ENCODE measurements around the gene KLHL30.
A peak's percentile ranks its signal among the peaks of the same experiment; 100 is the strongest.

Gene KLHL30

DNA sequence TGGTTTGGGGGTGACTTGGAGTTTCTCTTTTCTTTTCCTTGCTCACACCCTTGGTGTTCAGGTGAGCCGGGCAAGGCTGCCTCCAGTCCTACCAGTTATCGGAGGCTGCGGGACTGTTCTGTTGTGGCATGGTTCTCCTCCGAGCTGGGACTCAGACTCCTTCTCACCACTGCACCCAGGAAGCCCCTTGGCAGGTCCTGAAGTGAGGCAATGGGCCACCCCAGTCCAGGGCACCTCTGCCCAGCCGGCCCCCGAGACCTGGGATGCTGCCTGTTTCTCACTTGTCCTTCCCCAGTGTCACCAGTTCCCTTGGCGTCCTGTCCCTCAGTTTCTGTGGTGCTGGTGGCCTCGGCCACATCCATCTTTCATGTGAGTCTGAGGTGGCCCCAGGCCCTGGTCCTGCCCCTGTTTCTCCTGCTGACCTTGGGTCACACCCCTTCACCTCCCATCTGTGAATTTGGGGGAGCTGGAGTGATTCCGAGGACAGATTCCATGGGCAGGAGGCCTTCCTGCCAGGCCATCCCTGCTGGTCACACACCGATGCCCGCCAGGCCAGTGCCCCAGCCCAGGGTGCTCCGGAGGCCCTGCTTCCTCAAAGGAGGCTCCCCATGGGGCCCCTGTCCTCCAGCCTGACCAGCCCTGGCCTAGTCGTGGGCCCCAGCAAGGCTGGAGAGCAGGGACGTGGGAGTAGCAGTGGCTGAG, 6.6 kb upstream of the KLHL30 start:
- no peak for DNase-seq (ENCODE audit: low read depth)

DNA sequence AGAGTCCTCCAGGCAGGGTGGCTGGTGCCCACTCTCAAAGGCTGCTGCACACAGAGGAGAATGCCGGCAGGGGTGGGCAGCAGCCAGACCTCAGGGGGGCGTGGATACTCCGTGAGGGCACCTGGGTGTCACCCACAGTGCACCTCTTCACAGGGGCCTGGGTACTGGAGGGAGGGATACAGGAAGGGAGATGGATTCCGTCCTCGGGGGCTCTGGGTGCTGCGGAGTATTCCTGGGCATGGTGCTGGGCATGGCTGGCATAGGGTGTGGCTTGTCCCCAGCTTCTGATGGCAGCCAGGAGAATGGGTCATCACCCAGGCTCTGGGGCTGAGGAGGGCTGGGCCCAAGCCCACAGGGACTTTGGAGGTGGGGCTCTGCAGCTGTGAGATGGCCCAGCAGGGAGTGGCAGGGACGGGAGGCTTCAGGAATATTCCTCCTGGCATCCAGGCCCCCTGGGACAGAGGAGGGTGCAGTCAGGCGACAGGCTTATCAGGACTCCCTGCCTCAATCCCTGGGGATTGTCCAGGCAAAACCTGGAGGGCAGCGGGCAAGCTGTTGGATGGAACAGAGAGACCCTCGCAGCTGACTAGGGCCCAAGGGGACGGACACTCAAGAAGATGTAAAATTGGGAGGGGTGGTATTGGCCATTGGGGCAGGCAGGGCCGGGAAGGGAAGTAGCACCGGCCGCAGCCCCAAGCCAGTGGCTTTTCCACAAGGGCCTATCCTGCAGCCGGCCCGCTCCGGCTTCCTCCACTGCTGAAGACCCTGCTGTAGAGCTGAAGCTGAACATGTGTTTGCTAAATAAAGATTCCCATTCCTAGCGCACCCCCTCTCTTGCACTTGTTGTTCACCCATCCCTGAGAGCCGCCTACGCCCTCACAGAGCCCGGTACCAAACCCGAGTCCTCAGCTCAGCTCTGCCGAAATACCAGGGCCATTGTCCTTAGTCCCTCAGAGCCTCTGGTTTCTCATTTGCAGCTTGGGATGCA, 5.7 kb upstream of the KLHL30 start:
- no peak for DNase-seq (ENCODE audit: low read depth)

DNA sequence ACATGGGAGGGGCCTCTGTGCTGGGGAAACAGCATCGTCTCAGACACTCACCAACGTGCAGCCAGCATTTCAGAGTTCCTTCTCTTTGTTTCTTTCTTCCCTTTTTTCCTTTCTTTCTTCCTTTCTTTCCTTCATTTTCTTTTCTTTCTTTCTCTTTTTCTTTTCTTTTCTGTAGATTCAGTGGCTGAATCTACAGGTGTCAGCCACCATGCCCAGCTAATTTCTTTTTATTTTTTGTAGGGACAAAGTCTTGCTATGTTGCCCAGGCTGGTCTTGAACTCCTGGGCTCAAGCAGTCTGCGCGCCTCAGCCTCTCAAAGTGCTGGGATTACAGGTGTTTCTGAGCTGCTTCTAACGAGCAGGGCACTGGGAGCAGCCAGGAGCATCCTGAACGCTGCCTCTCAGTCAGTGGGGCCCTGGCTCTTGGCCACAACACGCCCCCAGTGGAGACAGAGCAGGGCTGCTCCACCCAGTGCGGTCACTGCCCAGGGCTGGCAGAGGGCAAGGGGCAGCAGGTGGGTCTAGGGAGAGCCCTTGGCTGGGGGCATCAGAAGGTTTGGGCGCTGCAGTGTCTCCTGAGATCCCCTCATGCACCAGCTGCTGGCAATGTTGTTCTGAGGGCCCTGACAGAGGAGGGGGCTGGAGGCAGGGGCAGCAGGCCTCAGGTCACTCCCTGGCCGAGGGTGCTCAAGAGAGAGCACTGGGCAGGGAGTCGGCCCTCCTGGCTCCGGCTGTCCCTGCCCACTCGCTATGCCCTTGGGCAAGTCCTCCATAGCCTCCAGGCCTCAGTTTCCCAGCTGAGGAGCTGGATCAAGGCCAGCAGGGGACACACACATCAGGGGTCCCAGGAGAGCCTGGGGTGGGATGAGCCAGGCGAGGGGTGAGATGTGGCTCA, 4.7 kb upstream of the KLHL30 start:
- DNase-seq (ENCODE audit: low read depth), result no peak

DNA sequence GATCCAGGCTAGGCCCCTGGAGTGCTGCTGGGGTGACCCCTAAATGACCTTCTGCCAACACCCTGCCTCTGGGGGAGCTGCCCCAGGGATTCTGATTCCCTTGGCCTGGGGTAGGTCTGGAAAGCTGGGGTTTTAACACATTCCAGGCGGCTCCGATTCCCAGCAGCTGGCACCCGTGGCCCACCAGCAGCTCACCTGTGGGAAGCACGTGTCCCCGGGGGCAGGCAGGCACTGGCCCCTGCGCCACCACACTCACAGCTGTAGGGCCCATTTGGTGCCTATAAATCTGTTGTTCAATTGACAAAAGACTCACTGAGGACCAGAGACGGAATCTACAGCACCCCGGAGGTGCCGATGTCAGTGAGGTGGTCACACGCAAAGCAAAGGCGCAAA, 4.1 kb upstream of the KLHL30 start:
- no peak for DNase-seq (ENCODE audit: low read depth)

DNA sequence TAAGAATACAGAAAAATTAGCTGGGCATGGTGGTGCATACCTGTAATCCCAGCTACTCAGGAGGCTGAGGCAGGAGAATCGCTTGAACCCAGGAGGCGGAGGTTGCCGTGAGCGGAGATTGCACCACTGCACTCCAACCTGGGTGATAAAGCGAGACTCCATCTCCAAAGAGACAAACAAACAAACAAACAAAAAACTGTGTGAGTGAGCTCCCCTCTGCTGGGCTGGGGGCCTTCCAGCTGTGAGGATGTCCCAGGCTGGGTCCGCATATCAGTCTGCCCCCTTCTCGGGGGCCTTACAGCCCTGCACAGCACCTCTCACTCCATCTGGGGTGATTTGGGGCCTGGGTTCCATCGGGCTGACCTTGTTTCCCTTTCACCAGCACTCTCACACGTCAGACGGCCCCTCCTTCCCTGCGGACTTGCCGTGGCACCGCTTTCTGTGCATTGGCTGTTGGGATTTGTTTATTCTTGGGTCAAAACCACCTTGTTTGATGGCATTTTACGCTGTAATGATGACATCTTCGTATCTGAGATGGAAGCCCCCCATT, 2.8 kb upstream of the KLHL30 start:
- DNase-seq (ENCODE audit: low read depth), result no peak

DNA sequence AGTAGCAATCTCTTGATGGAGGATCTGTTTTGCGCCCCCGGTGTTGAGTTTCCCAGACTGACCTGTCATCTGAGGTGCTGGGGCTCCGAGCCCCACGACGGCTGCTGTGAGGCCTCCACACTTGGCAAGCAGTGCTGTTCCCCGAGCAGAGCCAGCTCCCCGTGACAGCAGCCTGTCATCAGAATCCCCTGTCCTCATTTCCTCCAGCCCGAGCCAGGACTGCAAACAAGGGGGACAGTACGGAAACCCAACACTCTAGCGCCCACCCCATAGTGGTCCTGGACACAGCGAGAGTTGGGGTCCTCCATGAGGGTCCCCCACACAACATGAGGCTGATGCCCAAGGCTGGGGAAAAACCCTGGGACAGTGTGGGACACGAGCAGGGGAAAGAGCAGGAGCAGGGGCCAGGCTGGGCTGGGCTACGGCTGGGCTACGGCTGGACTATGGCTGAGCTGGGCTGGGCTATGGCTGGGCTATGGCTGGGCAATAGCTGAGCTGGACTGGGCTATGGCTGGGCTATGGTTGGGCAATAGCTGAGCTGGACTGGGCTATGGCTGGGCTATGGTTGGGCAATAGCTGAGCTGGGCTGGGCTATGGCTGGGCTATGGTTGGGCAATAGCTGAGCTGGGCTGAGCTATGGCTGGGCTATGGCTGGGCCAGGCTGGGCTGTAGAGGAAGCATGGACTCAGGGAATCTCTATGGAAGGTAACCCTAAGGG, 1.5 kb upstream of the KLHL30 start:
- no peak for DNase-seq (ENCODE audit: low read depth)

DNA sequence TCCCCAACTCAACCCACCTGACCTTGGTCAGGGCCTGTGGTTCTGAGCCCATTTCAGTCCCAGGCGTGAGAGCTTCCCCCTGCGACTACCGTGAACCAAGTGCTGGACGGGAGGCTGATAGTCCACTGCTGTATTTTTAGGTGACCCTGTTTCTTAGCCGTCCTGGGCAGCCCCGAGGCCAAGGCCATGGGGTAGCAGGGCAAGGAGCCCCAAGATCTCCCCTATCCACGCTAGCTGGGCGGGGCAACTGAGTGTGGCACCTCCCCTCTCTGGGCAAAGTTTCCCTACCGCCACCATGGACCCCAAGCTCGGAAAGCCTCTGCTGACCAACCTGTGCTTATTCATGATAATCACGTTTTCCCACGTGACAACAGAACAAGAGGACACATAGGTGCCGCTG, 583 bp upstream of the KLHL30 start:
- no peak for DNase-seq (ENCODE audit: low read depth)

DNA sequence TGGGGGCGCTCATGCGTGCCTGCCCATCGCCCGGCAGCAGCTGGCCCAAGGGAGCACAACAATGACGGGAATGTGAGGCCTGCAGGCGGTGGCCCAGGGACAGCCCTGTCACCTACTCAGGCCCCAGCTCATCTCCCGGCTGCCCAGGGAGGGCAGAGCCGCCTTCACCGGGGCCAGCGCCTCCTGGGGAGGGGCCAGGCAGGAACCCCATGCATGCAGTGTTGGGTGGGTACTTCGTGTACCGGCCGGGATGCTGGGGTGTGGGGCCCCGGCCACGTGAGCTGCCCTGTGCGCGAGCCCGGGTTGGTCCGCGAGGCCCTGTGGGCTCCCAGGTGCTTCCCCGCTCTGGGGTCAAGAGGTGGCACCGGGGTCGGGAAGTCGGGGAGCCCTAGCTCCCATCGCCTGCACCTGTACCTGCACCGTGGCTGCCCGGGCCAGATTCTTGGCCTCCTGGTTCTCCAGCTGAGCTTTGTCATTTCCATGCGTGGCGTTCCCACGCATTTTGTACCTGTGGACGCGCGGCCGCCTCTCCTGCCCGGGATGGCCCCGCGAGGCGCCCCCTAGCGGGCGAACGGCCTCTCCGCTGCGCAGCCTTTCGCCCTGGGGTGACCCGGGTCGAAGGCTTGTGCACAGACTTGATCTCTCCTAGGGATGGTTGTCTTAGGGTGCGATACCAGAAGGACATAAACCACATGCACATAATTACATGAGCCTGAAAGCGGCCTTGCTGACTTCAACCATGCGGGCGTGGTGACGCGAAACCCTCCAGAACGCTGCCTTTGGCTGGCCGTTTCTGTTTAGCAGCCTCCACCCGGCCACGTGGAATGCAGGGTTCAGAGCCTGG, 950 bp downstream of the KLHL30 start:
- peak; percentile 7 for DNase-seq (ENCODE audit: low read depth)

DNA sequence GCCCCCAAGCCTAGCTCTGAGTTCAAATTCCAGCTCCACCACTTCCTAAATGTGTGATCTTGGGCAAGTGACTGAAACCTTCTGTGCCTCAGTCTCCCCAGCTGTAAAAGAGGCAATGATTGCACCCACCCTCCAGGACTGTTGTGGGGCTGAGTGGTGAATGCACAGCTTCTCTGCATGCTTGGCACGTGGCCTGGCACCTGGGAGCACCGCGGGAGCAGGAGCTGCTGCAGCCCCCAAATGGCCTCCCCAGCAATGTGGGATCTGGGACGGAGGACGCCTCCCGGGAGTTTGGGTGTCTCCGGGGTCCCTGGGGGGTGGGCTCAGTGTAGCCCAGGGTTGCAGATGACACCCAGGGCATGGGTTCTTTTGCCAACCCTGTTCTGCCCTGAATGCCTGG, 1.6 kb downstream of the KLHL30 start:
- no peak for DNase-seq (ENCODE audit: low read depth)

DNA sequence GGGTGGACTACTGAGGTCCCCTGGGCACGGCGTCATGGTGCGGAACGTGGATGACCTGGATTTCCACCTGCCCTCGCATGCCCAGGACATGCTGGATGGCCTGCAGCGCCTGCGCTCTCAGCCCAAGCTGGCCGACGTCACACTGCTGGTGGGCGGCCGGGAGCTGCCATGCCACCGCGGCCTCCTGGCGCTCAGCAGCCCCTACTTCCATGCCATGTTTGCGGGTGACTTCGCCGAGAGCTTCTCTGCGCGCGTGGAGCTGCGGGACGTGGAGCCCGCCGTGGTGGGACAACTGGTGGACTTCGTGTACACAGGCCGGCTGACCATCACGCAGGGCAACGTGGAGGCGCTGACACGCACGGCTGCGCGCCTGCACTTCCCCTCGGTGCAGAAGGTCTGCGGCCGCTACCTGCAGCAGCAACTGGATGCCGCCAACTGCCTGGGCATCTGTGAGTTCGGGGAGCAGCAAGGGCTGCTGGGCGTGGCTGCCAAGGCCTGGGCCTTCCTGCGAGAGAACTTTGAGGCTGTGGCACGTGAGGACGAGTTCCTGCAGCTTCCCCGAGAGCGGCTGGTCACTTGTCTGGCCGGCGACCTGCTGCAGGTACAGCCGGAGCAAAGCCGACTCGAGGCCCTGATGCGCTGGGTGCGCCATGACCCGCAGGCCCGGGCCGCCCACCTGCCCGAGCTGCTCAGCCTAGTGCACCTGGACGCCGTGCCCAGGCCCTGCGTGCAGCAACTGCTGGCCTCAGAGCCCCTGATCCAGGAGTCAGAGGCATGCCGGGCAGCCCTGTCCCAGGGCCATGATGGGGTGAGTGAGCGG, 2.5 kb downstream of the KLHL30 start:
- no peak for DNase-seq (ENCODE audit: low read depth)

DNA sequence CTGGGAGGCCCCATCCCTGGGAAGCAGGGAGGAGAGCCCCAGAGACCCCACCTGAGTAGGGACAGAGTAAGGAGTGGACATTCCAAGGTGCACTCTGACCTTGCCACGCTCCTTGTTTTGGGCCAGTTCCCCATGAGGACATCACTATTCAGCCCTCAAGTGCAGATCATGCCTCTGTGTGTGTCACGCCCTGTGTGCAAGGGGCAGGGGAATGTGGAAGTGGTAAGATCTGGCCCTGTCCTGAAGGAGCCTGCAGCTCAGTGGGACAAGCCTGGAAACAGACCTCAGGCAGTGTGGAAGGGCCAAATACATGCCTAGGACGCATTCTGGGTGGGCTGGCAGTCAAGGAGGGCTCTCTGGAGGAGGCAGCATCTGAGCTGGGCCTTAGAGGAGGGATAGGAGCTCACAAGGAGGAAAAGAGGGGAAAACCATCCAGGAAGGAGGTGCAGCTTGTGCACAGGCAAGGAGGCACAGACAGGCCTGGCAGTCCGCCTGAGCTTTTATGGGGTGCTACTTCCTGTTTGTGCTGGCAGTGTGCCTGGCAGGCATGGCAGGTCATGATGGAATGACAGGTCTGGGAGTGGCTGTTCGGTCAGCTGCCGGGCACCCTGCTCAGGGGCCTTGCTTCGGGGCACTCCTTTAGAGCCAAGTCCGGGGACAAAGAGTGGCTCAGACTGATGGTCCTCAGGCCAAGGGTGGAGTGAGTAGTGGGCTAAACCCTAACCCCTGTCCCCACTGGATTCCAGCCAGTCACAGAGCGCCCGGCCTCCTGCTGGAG, 3.3 kb downstream of the KLHL30 start:
- DNase-seq (ENCODE audit: low read depth), result no peak

DNA sequence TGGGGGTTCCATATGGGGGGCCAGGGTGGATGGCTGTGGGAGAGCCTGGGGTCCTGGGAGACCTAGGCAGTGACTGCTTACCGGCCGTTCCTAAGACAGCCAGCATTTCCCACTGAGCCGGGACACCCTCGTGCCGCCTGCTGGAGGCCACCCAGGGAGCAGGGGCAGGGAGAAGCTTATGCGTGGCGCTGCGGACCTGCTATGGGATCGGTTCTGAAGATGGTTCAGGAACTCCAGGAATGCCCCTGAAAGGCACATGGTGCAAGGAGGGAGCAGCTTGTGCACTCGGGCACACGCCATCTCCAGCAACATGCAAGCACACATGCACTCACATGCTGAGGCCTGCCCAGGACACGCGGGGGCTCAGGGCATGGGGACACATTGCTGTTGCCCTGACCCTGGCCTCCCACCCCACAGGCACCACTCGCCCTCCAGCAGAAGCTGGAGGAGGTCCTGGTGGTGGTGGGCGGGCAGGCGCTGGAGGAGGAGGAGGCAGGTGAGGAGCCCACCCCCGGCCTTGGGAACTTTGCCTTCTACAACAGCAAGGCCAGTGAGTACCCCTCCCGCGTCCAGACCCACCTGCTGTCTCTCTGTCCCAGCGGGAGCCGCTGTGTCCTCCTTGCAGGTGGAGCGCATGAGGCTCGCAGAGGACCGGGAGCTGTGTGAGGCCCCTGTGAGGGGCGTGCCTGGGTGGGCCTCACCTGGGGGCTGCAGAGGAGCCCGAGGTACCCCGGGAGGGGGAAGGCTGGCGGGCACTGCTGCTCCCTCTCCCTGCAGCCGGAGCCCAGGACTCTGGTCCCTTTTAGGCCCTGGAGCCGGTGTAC, 4.1 kb downstream of the KLHL30 start:
- no peak for DNase-seq (ENCODE audit: low read depth)

DNA sequence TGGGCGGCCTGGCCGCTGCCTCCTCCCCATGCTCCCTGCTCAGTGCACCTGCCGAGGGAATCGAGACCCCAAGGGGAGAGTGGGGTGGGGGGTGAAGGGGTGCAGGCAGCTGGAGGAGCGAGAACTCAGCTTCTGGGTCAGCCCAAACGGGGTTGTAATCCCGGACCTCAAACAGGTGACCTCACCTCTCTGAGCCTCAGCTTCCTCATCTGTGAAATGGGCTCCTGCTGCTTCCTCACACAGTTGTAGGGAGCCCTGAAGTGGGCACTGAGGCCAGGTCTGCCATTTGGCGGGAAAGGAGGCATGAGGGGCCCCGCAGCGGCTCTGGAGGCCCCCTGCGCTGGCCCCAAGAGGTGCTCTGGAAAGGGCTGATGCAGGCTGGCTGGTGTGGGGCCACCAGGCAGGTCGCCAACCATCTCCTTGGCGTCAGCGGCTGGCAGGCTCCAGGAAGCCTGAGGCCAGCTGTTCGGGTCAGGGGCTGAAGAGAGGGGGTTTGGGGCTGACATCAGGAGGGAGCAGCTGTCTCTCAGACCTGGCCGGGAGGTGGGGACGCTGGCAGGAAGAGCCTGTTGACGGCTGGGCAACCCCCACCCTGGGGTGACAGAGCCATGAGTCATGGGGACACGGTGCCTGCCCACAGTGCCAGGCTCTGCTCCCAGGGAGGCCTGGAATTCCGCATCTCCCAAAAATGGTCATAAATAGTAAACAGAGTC, 4.9 kb downstream of the KLHL30 start:
- DNase-seq (ENCODE audit: low read depth), result no peak

DNA sequence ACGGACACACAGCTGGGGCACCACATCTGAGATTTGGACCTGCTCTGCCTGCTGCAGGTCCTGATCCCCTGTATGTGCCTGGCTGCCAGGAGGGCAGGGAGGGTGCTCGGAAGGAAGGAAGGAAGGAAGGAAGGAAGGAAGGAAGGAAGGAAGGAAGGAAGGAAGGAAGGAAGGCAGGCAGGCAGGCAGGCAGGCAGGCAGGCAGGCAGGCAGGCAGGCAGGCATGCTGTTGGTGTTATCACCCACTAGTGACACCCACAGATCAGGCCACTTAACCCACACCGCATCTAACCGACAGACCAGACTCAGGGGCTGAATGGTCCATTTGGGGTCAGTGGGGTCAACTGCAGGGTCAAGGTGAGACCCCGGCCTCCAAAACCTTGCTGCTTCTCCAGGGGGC, 5.8 kb downstream of the KLHL30 start:
- DNase-seq (ENCODE audit: low read depth), result no peak

DNA sequence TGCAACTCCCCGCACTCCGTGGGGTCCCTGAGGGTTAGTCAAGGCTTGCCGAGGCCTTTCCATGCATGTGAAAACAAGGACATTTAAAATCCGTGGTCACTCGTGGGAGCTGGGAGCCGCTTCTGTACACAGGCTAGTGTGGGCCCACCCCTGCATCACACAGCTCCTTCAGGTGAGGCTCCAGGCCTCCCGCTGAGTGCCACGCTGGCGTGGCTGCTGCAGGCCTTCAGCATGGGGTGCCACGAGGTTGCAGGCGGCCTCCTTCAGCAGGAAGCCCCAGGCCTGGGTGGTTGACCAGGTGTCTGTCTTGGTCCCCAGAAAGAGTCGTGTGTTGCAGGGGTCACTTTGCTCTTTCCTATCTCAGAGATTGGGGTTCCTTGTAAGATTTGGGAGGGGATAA, 6.6 kb downstream of the KLHL30 start:
- no peak for DNase-seq (ENCODE audit: low read depth)

DNA sequence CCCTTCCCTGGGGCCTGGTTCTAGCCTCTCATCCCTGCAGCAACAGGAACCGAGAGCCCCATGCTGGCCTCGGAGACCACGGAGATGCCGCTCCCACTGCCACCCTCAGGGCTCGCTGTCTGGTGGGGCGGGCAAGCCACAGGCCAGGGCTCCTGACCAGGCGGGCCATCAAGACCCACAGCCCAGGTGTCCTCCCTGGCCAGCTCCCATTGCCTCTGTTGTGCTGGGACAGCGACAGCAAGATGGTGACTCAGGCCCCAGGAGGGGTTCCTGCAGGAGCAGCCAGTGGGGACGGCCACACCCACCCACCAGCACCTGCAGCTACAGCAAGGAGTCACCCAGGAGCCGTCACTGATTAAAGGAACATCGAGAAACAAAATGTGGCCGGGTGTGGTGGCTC, 7.4 kb downstream of the KLHL30 start:
- DNase-seq (ENCODE audit: low read depth), result no peak

DNA sequence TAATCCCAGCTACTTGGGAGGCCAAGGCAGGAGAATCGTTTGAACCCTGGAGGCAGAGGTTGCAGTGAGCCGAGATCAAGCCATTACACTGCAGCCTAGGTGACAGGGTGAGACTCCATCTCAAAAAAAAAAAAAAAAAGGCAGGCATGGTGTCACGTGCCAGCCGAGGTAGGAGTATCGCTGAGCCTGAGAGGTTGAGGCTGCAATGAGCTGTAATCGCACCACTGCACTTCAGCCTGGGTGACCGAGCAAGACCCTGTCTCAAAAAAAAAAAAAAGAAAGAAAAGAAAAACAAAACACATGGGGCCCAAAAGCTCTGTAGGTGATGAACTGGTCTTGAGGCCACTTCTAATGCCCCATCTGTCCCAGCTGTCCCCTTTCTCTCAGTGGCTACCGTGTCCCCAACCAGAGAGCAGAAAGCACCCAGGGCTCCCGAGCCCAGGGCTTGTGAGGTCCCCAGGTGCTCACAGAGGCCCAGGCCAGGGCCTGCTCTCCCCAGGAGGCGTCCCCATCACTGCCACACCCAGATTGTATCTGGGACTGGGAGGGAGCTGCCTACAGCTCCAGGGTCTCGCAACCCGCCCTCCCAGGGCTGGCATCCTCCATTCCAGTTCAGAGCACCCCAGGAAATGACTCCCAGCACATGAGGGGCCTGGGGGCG, 8.5 kb downstream of the KLHL30 start:
- no peak for DNase-seq (ENCODE audit: low read depth)

Measured in activated T-helper 1 cell treated with Interleukin-2 at 50 U/mL for 16 hours (primary cell).